Rectal smooth muscle tissue (tissue), 1 donor: ENCODE results near the gene TSPO2.

Source experiments
- H3K27ac ChIP-seq: one replicate; pipeline ENCODE4 v1.7.0; 2013; ENCODE audit warnings: low read depth, low read length, inconsistent platforms
- H3K27me3 ChIP-seq: one replicate; pipeline ENCODE4 v1.7.0; 2013; ENCODE audit warnings: low read length; ENCODE audit not compliant: control insufficient read depth, insufficient read depth
- H3K36me3 ChIP-seq: one replicate; pipeline ENCODE4 v1.7.0; 2013; ENCODE audit warnings: low read length; ENCODE audit not compliant: control insufficient read depth, insufficient read depth
- H3K4me1 ChIP-seq: one replicate; pipeline ENCODE4 v1.7.0; 2013; ENCODE audit warnings: low read length; ENCODE audit not compliant: control insufficient read depth, insufficient read depth
- H3K4me3 ChIP-seq: one replicate; pipeline ENCODE4 v1.7.0; 2013; ENCODE audit warnings: low read length
- H3K9ac ChIP-seq: one replicate; pipeline ENCODE4 v1.7.0; 2013; ENCODE audit warnings: low read length

TSPO2 gene

GRCh38 chr6:41074692-41075436 is 32.6 kb downstream of the TSPO2 start:
- Histone ChIP-seq H3K36me3 (no peaks in the 10 kb centered on the region), H3K27me3 (no peaks in the 10 kb centered on the region), H3K4me1 (peaks cover 16% of the 10 kb centered on the region), H3K27ac (peak overlapping the region; percentile 99), H3K4me3 (peak overlapping the region; percentile 98), H3K9ac (no peak overlapping the region)

- Histone ChIP-seq H3K36me3 (peaks cover 5% of the 10 kb centered on the region), H3K9ac (no peak overlapping the region), H3K4me3 (no peak overlapping the region), H3K27me3 (no peaks in the 10 kb centered on the region), H3K27ac (no peak overlapping the region), H3K4me1 (peaks cover 11% of the 10 kb centered on the region)
These were observed 33.7 kb downstream of the TSPO2 start for GRCh38 chr6:41075651-41076626.

- Histone ChIP-seq H3K36me3 (peaks cover 5% of the 10 kb centered on the region), H3K9ac (no peak overlapping the region), H3K4me3 (no peak overlapping the region), H3K4me1 (peaks cover 9% of the 10 kb centered on the region), H3K27me3 (no peaks in the 10 kb centered on the region), H3K27ac (no peak overlapping the region)
These were observed 35.3 kb downstream of the TSPO2 start for GRCh38 chr6:41077536-41077935.

- Histone ChIP-seq H3K36me3 (peaks cover 5% of the 10 kb centered on the region), H3K27me3 (no peaks in the 10 kb centered on the region), H3K4me1 (peaks cover 9% of the 10 kb centered on the region), H3K4me3 (no peak overlapping the region), H3K27ac (no peak overlapping the region), H3K9ac (no peak overlapping the region)
These were observed 35.8 kb downstream of the TSPO2 start for GRCh38 chr6:41078101-41078500.

- peaks cover 8% of the 10 kb centered on the region for H3K4me1 ChIP-seq
- H3K36me3 ChIP-seq = peaks cover 5% of the 10 kb centered on the region
- H3K4me3 ChIP-seq = no peak overlapping the region
- H3K27ac ChIP-seq = no peak overlapping the region
- H3K27me3 ChIP-seq = no peaks in the 10 kb centered on the region
- H3K9ac ChIP-seq = no peak overlapping the region
These were observed 36.8 kb downstream of the TSPO2 start for GRCh38 chr6:41079080-41079479.

GRCh38 chr6:41080621-41081020 is 38.4 kb downstream of the TSPO2 start:
- no peak overlapping the region for H3K27ac ChIP-seq
- H3K4me3 ChIP-seq = no peak overlapping the region
- H3K9ac ChIP-seq = no peak overlapping the region
- no peaks in the 10 kb centered on the region for H3K27me3 ChIP-seq
- peaks cover 7% of the 10 kb centered on the region for H3K36me3 ChIP-seq
- H3K4me1 ChIP-seq = no peaks in the 10 kb centered on the region

GRCh38 chr6:41083072-41083471 is 40.8 kb downstream of the TSPO2 start:
- H3K27ac ChIP-seq = no peak overlapping the region
- H3K27me3 ChIP-seq = no peaks in the 10 kb centered on the region
- H3K36me3 ChIP-seq = peaks cover 7% of the 10 kb centered on the region
- H3K4me3 ChIP-seq = no peak overlapping the region
- no peak overlapping the region for H3K9ac ChIP-seq
- no peaks in the 10 kb centered on the region for H3K4me1 ChIP-seq

- Histone ChIP-seq H3K4me1 (no peaks in the 10 kb centered on the region), H3K9ac (no peak overlapping the region), H3K36me3 (peaks cover 11% of the 10 kb centered on the region), H3K4me3 (no peak overlapping the region), H3K27me3 (no peaks in the 10 kb centered on the region), H3K27ac (no peak overlapping the region)
These were observed 42.9 kb downstream of the TSPO2 start for GRCh38 chr6:41085182-41085581.

GRCh38 chr6:41088451-41088850 is 46.2 kb downstream of the TSPO2 start:
- no peak overlapping the region for H3K27ac ChIP-seq
- H3K9ac ChIP-seq = no peak overlapping the region
- no peak overlapping the region for H3K4me3 ChIP-seq
- no peaks in the 10 kb centered on the region for H3K27me3 ChIP-seq
- H3K4me1 ChIP-seq = no peaks in the 10 kb centered on the region
- peaks cover 17% of the 10 kb centered on the region for H3K36me3 ChIP-seq

GRCh38 chr6:41090841-41091761 is 48.8 kb downstream of the TSPO2 start:
- H3K27ac ChIP-seq = no peak overlapping the region
- no peaks in the 10 kb centered on the region for H3K27me3 ChIP-seq
- H3K9ac ChIP-seq = no peak overlapping the region
- no peak overlapping the region for H3K4me3 ChIP-seq
- H3K4me1 ChIP-seq = no peaks in the 10 kb centered on the region
- H3K36me3 ChIP-seq = peaks cover 34% of the 10 kb centered on the region

- Histone ChIP-seq H3K27me3 (no peaks in the 10 kb centered on the region), H3K4me1 (no peaks in the 10 kb centered on the region), H3K27ac (no peak overlapping the region), H3K36me3 (peaks cover 47% of the 10 kb centered on the region), H3K4me3 (no peak overlapping the region), H3K9ac (no peak overlapping the region)
These were observed 50.3 kb downstream of the TSPO2 start for GRCh38 chr6:41092421-41093140.
